NCI-H446 (cell line): ENCODE results near the gene CMTM5.

Experiments used
- DNase-seq, 2 experiments: peaks; one replicate each; lab custom pipeline; 2025; lab: John Stamatoyannopoulos, UW

CMTM5 gene, protein sequence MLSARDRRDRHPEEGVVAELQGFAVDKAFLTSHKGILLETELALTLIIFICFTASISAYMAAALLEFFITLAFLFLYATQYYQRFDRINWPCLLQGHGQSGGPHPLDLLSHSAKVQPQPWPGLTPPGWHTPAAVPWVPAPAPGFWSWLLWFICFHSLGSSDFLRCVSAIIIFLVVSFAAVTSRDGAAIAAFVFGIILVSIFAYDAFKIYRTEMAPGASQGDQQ

DNA sequence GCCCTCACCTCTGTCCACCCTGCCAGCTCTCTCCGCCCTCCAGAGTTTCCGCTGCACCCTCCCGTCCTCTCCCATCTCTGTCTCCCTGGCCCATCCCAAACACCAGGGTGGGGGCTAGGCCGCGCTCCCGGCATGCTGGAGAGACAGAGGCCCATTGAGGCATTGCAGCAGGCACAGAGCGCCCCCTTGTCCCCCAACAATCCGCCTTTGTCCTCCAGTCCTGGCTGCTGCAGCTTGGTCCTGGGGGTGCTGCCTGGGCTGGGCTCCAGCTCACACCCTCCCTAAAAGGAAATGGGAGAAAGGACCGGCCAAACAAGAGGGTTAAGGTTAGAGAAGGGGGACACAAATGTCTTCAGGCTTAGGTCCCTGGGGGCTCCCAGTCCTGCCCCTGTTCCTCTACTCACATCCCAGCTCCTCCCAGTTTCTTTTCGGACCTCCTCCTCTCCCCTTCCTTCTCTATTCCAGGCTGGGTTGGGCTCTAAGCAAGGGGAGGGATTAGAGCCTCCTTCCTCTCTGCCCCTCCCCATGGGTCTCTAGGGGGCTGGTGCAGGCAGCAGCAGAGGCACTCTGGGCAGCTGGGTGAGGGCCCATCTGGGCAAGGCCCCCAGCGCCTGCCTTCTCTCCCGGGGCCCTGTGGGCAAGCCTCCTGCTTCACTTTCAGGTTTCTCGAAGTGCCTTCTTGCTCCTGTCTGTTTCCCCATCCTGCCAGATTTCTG is at the start of gene CMTM5:
CMTM5 (plus strand) TSS at position 565 of the 716 bp plus-strand sequence. CDS start 206 bp downstream, outside the sequence.
- DNase-seq, result no peak

DNA sequence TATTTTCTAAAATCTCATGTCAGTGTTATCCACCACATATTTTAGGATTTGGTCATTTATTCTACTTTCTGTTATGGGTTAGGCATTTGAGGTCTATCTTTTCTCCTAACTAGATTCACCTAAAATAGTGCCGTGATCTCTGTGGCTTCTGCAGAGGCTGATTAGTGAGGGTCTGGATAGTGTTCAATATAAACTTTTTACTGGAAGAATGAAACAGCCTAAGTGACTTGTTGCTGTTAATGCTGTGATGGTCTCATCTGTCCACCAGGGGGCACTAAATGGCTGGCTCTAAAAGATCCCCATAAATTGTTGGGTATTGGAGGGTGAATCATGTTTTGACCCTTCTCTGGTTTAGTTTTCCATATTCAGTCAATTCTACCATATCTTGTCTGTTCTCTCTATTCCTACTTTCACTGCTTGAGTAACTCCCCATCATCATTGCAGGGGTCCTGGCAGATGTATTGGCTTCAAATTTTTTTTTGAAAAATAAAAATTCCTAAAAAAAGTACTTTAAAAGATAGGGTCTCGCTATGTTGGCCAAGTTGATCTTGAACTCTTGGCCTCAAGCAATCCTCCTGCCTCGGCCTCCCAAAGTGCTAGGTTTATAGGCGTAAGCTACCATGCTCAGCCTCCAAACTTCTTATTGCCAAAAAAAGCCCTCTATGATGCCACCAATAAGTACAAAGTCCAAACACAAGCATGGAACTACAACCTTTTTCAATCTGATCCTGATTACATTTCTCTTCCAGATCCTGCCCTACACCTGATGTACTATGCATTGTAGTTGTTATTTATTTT is 48.7 kb upstream of the CMTM5 start:
- DNase-seq, result peak; percentile 74 to 78

DNA sequence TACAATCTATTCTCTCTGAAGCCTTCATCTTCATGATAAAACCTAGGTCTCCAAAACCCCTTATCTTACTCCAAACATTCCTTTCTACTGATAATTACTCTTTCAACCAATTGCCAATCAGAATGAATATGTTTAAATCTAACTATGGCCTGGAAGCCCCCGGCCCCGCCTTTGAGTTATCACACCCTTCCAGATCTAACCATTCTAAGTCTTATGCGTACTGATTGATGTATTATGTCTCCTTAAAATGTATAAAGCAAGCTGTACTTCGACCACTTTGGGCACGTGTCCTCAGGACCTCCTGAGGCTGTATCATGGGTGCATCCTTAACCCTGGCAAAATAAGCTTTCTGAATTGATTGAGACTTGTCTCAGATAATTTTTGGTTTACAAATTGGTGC is 41.2 kb upstream of the CMTM5 start:
- no peak for DNase-seq

- no peak for DNase-seq
These were observed 37.2 kb upstream of the CMTM5 start for GRCh38 chr14:23339506-23340268.

GRCh38 chr14:23344481-23344880 is 32.4 kb upstream of the CMTM5 start:
- DNase-seq, result no peak

DNA sequence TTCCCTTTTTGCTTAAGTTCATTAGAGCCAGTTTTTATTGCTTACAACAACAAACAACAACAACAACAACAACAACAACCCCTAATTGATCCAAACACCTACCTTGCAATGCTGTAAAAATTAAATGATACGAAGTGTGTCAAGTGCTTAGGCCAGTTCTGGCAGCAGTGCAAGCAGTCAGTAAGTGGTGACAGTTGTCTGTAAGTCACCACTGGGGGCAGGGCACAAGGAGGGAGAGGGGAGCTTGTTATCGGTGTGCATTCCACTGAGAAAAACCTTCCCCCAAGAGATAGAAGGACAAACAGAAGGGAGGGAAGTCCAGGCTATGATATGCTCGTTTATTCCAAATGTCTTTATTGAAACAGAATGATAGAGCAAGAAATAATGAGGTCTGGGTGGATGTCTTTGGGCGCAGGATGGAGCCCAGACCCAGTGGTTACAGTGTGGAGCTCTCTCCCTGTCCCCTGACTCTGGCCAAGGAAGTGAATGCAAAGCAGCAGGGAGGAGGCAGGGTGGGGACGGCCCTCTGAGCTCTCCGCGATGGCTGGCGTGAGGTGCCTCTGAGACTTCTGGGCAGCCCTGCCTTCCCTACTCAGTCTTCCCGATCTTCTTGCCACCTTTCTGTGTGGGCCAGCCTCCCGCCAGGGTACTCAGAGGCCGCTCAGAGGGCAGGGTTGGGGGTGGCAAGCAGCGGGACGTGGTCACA is 30.7 kb upstream of the CMTM5 start:
- no peak for DNase-seq

DNA sequence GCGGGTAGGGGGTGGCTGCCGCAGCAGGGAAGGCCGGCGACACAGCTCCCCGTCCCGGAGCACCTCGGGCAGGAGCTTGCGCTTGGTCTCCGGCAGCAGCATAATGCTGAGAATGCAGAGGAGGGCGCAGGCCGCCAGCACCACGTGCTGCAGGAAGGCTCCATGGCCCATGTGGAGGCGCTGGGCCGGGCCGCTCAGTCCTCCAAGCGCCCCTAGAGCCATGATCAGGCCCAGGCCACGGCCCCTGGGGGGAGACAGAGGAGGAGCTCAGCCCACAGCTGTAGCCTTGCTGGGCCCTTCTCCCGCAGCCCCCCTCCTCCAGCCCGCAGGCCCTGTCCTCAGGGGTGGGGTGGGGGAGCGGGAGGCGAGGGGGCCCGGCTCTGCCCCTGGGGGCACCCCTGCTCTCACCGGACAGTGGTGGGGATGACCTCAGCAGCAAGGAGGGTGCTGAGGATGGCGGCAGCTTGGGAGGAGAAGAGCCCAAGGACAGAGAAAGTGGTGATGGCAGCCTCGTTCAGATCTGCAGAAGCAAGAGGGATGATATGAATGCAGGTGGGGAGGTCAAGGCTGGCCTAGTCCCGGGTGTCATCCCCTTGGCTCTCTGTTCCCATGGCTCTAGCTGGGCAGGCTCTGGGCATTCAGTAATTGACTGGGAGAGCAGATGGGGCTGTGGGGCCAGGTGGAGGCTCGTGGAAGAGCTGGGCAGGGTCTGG is 30.0 kb upstream of the CMTM5 start:
- DNase-seq, result no peak

DNA sequence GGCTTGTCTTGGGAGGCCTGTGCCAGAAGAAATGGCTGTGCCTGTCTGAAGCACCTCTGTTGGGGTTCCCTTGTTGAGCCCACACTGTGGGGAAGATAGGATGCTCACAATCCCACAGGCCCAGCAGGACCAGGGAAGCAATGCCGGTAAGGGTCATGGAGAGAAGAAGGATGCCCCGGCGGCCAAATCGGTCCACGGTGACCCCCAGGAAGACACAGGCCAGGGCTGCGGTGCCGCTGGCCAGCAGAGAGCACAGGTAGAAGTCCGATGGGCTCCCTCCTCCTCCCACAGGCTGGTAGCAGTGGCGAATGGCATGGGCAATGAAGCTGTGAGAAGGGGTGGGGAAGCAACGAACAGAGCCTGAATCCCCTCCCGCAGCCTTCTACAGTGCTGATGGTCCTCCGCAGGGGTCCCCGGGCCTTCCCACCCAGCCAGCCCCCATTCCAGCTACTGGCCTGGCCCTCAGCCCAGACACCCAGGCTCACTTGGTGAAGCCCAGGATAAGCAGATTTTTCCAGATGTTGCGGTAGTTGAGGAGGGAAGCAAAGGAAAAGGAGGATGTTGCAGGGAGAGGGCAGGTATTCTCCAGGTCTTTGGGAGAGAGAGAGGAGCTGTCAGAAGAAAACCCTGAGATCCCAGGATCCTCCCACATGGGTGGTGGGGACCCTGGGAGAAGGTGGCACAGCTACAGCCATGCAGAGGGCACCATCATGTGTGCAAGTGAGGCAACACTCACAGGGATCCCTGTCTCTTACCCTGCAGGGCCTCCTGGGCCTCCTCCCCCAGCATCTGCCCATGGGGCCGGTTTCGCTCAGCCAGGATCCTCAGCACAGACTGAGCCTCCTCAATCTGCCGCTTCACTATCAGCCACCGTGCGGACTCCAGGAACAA is 29.2 kb upstream of the CMTM5 start:
- DNase-seq, result no peak

DNA sequence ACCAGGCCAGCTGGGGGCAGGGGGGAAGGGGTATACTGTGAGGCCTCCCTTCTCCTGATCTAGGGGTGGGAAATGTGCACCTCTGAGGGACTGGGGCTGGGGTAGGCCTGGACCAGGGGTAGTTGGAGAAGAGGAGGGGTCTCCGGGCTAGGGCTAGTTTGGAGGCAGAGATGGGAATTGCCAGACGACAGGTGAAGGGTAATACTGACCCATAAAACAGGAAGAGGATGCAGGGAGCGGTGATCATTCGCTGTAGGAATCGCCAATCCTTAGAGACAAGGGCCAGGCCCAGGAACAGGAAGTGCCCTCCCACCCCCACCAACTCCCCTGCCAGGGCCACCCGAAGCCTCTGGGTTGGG is 28.6 kb upstream of the CMTM5 start:
- no peak for DNase-seq

DNA sequence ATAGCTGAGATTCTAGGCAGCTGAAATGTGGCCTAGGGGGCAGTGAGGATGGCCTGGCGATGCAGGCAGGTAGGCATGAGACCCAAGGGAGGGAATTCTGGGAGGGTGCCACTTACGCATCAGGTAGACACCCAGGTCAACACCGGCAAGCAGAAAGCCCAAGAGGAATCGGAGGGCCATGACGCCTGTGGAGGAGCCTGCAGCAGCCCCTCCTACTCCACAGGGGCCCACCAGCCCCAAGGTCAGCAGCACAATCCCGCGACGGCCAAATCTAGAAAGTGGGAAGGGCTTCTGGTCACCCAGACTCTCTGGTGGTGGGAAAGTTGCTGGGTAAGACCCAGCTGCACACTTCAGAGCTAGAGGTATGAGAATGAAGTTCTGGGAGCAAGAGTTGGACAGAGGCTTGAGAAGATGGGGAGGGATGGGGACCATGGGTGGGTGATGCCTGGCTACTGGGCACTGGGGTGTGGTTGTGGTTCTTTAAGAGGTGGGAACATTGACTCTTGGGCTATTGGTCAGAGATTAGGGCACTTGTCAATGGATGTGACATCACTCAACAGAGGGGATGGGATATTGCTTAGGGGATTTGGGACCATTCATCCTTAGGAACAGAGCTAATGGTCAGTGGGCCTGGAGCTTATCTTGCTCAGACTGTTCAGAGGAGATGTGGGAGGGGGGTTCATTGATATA is 27.5 kb upstream of the CMTM5 start:
- DNase-seq, result no peak

GRCh38 chr14:23351681-23352505 is 25.0 kb upstream of the CMTM5 start:
- no peak for DNase-seq

- DNase-seq, result peak; percentile 61 to 80
These were observed 24.1 kb upstream of the CMTM5 start, which contains the start of gene SLC22A17 for GRCh38 chr14:23352506-23353432. SLC22A17 (minus strand) TSS chr14:23352887.

DNA sequence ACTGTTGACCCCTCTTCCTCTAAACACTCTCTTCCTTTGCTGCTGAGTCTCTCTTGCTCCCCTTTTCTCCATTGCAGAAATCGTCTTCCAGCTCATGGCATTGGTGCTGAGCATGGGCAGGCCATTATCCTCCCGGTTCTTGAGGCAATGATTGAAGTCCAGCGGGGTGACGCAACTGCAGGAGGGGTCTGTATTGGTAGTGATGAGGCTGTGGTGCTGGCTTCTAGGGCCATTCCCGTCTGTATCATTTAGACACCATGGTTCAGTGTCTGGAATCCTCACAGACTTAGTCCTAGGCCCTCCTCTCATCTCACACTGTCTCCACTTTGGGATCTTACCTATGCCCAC is 23.4 kb upstream of the CMTM5 start:
- DNase-seq, result no peak

GRCh38 chr14:23354990-23355389 is 21.9 kb upstream of the CMTM5 start:
- DNase-seq, result no peak

DNA sequence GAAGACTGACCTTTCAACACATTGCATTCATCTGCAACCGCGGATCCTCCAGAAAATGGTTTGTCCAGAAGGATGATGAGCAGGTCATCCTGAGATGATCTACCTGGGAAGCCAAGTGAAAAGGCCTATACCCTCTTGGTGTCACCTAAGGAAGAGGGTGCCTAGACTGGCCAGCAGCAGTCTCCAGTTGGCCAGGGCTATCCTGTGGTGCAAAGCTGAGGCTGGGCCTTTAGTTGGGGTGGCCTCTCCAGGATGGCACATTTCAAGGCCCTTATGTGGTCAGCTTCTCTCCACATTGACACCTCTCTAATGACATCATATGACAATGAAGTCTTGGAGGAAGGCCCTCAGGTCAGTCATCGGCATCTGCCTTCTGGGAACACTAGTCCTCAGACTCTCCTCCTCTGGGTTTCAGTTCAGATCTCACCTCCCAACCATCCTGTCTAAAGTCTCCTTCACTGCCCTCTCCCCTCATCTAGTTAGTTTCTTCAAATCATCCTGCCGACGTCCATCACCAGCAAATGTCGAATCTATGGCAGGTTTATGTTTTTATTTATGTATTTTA is 20.9 kb upstream of the CMTM5 start:
- DNase-seq, result no peak

DNA sequence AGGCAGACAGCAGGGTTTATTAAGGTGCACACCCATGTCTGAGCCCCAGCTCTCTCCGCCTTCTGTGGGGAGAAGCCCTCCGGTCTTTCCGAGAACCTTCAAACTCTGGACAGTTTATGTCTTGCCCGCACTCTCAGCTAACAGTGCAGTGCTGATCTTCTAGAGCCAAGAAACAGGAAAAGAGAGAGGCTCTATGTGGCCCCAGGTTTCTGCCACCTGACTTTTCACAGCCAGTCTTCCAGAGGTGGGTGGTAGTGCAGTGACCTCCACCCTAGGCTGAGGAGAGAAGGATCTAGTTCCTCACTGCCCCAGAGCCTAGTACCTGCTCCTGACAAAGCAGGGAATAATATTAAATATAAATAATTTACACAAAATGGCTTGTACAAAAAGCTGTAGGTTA is 20.2 kb upstream of the CMTM5 start:
- no peak for DNase-seq

DNA sequence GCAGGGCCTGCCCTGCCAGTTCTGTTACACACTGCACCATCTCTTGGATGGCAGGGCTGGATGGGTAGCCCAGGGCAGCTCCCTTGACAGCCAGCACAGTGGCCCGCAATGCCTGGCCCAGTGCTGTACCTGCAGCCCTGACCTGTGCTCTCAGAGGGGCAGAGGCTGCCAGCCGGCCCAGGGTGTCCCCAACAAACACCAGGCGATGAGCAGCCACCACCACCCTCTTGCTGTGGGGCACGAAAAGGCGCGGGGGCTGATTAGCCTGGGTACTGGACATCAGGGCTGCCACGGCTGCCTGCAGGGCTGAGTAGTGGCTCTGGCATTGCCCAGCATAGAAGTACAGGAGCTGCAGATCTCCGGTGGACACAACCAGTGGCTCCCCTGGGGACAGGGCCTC is 19.6 kb upstream of the CMTM5 start:
- no peak for DNase-seq
